ENCODE results near the gene TRMT6.

DNA sequence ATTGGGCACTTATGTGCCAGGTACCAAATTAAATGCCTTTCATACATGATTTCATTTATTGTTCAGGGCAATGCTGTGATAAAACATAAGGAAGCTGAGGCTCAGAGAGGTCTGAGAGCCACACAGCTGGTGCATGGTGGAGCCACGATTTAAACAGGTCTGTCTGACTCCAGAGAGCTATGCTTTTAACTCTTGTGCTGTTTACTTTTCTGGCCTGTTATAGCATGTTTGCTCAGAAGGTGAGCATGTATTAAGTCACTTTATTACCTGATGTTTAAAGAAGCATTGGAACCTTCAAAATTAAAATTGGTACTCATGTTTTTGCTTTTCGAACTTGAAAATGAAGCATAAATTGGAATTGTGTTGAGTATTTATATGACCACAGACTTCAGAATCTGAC lies 26.9 kb upstream of the TRMT6 start:
- TF ChIP-seq, protein P1, sequence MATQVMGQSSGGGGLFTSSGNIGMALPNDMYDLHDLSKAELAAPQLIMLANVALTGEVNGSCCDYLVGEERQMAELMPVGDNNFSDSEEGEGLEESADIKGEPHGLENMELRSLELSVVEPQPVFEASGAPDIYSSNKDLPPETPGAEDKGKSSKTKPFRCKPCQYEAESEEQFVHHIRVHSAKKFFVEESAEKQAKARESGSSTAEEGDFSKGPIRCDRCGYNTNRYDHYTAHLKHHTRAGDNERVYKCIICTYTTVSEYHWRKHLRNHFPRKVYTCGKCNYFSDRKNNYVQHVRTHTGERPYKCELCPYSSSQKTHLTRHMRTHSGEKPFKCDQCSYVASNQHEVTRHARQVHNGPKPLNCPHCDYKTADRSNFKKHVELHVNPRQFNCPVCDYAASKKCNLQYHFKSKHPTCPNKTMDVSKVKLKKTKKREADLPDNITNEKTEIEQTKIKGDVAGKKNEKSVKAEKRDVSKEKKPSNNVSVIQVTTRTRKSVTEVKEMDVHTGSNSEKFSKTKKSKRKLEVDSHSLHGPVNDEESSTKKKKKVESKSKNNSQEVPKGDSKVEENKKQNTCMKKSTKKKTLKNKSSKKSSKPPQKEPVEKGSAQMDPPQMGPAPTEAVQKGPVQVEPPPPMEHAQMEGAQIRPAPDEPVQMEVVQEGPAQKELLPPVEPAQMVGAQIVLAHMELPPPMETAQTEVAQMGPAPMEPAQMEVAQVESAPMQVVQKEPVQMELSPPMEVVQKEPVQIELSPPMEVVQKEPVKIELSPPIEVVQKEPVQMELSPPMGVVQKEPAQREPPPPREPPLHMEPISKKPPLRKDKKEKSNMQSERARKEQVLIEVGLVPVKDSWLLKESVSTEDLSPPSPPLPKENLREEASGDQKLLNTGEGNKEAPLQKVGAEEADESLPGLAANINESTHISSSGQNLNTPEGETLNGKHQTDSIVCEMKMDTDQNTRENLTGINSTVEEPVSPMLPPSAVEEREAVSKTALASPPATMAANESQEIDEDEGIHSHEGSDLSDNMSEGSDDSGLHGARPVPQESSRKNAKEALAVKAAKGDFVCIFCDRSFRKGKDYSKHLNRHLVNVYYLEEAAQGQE (IDR thresholded peaks at IDR 0.05; ENCODE audit: low read depth, low read length), result no peak
- TF ChIP-seq, protein P2, sequence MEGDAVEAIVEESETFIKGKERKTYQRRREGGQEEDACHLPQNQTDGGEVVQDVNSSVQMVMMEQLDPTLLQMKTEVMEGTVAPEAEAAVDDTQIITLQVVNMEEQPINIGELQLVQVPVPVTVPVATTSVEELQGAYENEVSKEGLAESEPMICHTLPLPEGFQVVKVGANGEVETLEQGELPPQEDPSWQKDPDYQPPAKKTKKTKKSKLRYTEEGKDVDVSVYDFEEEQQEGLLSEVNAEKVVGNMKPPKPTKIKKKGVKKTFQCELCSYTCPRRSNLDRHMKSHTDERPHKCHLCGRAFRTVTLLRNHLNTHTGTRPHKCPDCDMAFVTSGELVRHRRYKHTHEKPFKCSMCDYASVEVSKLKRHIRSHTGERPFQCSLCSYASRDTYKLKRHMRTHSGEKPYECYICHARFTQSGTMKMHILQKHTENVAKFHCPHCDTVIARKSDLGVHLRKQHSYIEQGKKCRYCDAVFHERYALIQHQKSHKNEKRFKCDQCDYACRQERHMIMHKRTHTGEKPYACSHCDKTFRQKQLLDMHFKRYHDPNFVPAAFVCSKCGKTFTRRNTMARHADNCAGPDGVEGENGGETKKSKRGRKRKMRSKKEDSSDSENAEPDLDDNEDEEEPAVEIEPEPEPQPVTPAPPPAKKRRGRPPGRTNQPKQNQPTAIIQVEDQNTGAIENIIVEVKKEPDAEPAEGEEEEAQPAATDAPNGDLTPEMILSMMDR (IDR thresholded peaks at IDR 0.05), result no peak
- TF ChIP-seq, protein P3, sequence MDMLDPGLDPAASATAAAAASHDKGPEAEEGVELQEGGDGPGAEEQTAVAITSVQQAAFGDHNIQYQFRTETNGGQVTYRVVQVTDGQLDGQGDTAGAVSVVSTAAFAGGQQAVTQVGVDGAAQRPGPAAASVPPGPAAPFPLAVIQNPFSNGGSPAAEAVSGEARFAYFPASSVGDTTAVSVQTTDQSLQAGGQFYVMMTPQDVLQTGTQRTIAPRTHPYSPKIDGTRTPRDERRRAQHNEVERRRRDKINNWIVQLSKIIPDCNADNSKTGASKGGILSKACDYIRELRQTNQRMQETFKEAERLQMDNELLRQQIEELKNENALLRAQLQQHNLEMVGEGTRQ (IDR thresholded peaks at IDR 0.05; ENCODE audit: borderline replicate concordance, low read depth, low read length), result no peak
- TF ChIP-seq, protein P4, sequence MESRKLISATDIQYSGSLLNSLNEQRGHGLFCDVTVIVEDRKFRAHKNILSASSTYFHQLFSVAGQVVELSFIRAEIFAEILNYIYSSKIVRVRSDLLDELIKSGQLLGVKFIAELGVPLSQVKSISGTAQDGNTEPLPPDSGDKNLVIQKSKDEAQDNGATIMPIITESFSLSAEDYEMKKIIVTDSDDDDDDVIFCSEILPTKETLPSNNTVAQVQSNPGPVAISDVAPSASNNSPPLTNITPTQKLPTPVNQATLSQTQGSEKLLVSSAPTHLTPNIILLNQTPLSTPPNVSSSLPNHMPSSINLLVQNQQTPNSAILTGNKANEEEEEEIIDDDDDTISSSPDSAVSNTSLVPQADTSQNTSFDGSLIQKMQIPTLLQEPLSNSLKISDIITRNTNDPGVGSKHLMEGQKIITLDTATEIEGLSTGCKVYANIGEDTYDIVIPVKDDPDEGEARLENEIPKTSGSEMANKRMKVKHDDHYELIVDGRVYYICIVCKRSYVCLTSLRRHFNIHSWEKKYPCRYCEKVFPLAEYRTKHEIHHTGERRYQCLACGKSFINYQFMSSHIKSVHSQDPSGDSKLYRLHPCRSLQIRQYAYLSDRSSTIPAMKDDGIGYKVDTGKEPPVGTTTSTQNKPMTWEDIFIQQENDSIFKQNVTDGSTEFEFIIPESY (IDR thresholded peaks at IDR 0.05; ENCODE audit: borderline replicate concordance, low read depth), result no peak
- TF ChIP-seq MEF2A (IDR thresholded peaks at IDR 0.05; ENCODE audit: borderline replicate concordance, low read depth), result no peak
- TF ChIP-seq, protein P5, sequence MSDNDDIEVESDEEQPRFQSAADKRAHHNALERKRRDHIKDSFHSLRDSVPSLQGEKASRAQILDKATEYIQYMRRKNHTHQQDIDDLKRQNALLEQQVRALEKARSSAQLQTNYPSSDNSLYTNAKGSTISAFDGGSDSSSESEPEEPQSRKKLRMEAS (IDR thresholded peaks at IDR 0.05; ENCODE audit: low read depth), result no peak
- TF ChIP-seq RAD21 (IDR thresholded peaks at IDR 0.05; ENCODE audit: low read length), result no peak
- TF ChIP-seq EP300 (IDR thresholded peaks at IDR 0.05; ENCODE audit: borderline replicate concordance in 1 of 2, low read depth in 1 of 2, low read length in 1 of 2), result no peak
